ENCODE results near the gene OR10K1. TPM values are rescaled to one million over a fixed set of nuclear protein-coding genes. Genes with fewer than 3 reads are reported as not detected.

The OR10K1 gene, protein sequence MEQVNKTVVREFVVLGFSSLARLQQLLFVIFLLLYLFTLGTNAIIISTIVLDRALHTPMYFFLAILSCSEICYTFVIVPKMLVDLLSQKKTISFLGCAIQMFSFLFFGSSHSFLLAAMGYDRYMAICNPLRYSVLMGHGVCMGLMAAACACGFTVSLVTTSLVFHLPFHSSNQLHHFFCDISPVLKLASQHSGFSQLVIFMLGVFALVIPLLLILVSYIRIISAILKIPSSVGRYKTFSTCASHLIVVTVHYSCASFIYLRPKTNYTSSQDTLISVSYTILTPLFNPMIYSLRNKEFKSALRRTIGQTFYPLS
- not detected for total RNA-seq

DNA sequence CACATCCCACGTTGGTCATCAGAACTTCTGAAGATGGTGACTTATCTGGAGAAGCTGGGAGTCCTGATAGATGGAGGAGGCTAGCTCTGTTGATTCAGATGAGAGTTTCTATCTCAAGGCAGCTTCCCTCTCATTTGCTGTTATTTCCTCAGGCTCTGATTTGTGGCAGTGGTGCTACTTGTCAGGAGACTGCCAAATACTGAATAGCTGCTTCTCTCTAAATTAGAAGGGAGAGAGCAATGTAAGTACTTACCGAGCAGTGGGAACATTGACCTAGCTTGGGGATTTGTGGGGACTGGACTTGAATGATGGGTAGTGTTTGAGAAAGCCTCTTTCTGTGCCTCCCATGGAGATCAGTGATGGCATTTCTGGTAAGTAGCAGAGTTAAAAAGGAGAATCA, at the start of gene OR10K1:
Gene OR10K1 (plus strand): TSS at position 301 of the 400 bp plus-strand sequence. CDS start 3,728 bp downstream, outside the sequence.
- TF ChIP-seq, protein P1, sequence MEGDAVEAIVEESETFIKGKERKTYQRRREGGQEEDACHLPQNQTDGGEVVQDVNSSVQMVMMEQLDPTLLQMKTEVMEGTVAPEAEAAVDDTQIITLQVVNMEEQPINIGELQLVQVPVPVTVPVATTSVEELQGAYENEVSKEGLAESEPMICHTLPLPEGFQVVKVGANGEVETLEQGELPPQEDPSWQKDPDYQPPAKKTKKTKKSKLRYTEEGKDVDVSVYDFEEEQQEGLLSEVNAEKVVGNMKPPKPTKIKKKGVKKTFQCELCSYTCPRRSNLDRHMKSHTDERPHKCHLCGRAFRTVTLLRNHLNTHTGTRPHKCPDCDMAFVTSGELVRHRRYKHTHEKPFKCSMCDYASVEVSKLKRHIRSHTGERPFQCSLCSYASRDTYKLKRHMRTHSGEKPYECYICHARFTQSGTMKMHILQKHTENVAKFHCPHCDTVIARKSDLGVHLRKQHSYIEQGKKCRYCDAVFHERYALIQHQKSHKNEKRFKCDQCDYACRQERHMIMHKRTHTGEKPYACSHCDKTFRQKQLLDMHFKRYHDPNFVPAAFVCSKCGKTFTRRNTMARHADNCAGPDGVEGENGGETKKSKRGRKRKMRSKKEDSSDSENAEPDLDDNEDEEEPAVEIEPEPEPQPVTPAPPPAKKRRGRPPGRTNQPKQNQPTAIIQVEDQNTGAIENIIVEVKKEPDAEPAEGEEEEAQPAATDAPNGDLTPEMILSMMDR (IDR thresholded peaks at IDR 0.05), result no peak
- no peak for TF ChIP-seq POLR2A (IDR thresholded peaks at IDR 0.05)
- intact Hi-C loops (cut with DNase I; ENCODE audit: low total_unique reads), result no loop called here
- H3K4me3 ChIP-seq (ENCODE audit: low read depth, poor library complexity, severe bottlenecking), result no peak within 1 kb of the TSS
- no peak for DNase-seq (ENCODE audit: low spot score in 2 of 2)
- 61 to 74% methylated on average over 2 of the region's 2 CpGs for WGBS, 2 donors

DNA sequence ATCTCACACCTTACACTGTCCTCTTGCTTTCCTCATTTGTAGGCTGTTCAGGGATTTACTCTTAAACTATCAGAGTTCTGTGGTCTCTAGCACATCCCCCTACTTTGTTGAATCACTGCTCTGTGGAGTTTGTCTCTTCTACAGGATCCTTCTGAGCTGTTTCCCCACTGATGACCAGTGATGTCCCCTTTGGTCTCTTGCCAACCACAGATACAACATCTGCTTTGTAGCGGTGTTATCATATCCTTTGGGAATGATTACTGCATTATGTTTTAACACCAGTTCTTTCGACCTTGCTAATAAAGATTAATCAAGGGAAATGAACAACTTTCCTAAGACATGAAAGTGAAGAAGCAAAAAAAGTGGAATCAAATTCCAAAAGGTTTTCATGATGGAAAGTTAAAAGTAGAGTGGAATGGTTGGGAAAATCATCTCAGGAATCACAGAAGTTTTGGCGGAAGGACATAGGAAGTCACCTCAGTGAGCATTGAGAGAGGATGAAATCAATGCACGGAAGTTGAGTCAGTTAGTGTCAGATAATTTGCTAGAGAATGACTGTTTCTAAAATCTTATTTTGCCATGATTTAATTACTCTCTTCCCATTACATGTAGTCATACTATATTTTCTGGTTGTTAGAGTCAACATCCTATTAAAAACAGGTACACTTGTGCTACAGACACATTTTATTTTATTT, 46.8 kb upstream of the OR10K1 start:
- no peak overlapping the region for H3K4me3 ChIP-seq (ENCODE audit: low read depth, poor library complexity, severe bottlenecking)
- no peak for DNase-seq (ENCODE audit: low spot score in 2 of 2)
- TF ChIP-seq, protein P1 (IDR thresholded peaks at IDR 0.05), result no peak
- no peak for TF ChIP-seq POLR2A (IDR thresholded peaks at IDR 0.05)
- intact Hi-C loops (cut with DNase I; ENCODE audit: low total_unique reads), result no loop called here
- WGBS, 2 donors, result 81 to 83% methylated on average over 4 of the region's 4 CpGs

DNA sequence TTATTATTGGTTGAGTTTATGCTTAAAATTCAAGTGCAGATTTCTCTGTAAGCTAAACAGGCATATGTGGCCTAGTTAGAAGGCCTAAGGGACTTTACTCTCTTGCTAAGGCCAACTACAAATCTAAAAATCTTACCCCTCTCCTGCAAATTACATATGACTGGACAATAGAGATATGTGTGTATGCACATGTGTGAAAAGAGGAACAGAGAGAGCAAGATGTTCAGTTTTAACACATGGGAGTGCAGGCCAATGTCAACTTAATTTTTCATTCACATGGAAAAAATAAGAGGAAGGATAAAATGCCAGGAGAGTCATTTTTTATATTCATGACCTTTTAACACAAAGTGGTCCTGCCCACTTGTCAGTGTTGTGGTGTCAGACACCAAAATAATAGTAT, 44.0 kb upstream of the OR10K1 start:
- TF ChIP-seq, protein P1 (IDR thresholded peaks at IDR 0.05), result no peak
- no peak for TF ChIP-seq POLR2A (IDR thresholded peaks at IDR 0.05)
- H3K4me3 ChIP-seq (ENCODE audit: low read depth, poor library complexity, severe bottlenecking), result no peak overlapping the region
- intact Hi-C loops (cut with DNase I; ENCODE audit: low total_unique reads), result no loop called here
- DNase-seq (ENCODE audit: low spot score in 2 of 2), result no peak

DNA sequence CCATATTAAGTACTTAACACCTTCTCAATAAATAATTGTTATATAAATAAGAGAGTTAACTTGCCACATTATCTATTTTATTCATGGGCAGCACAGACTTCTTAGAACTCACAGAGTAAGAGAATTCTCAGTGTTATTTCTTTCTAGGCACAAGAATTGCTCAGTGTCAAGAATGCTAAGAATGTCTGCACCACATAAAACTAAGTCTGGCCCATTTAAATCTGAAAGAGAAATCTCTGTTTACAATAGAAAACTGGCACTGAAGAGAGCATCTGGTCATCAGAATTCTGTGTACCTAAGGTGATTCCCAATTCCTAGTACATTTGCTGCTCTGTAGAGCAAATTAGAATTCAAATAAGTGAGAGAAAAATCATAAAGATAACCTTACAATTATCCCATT, 39.4 kb upstream of the OR10K1 start:
- intact Hi-C loops (cut with DNase I; ENCODE audit: low total_unique reads), result no loop called here
- no peak for TF ChIP-seq POLR2A (IDR thresholded peaks at IDR 0.05)
- TF ChIP-seq, protein P1 (IDR thresholded peaks at IDR 0.05), result no peak

DNA sequence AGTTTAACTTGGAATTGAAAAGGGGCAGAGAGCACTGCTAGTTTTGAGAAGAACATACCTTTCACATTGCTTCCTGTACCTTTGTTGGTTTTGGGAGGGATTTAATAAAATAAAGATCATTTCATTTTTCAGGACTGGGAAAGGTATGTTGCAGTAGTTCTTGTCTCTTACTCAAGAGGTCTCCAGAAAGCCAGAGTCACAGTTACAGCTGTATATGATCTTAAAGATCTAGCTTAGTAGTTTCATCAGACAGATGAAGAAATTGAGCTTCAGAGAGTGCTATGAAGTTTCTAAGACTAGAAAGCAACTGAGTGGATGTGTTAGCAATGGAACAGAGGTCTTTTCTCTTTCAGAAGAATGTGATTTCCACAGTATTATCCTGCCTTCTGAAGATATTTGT, 36.6 kb upstream of the OR10K1 start:
- no peak for DNase-seq (ENCODE audit: low spot score in 2 of 2)
- intact Hi-C loops (cut with DNase I; ENCODE audit: low total_unique reads), result no loop called here
- TF ChIP-seq, protein P1 (IDR thresholded peaks at IDR 0.05), result no peak
- no peak for TF ChIP-seq POLR2A (IDR thresholded peaks at IDR 0.05)
- no peak overlapping the region for H3K4me3 ChIP-seq (ENCODE audit: low read depth, poor library complexity, severe bottlenecking)

More for the DNA sequence above, 39.4 kb upstream of the OR10K1 start:
- H3K4me3 ChIP-seq (ENCODE audit: low read depth, poor library complexity, severe bottlenecking), result no peak overlapping the region
- DNase-seq (ENCODE audit: low spot score in 2 of 2), result no peak
